Esophagus (tissue), 2 donors: Measurements from ENCODE around the gene OPN1SW. TPM values are rescaled to one million over a fixed set of nuclear protein-coding genes. Genes with fewer than 3 reads are reported as not detected.

ENCODE experiments used
- H3K27ac ChIP-seq, 2 donors: one replicate each; pipeline ENCODE4 v1.5.1; 2013; ENCODE audit warnings: low read depth in 2 of 2, mild to moderate bottlenecking in 2 of 2, inconsistent platforms in 1 of 2, low read length in 1 of 2, moderate library complexity in 1 of 2
- H3K27me3 ChIP-seq, 2 donors: one replicate each; pipeline ENCODE4 v1.6.1; 2013; ENCODE audit warnings: low read length in 2 of 2, control low read depth in 1 of 2, mild to moderate bottlenecking in 1 of 2; ENCODE audit not compliant: insufficient read depth in 2 of 2, control insufficient read depth in 1 of 2
- H3K36me3 ChIP-seq, 2 donors: one replicate each; pipeline ENCODE4 v1.6.1; 2013; ENCODE audit warnings: low read length in 1 of 2; ENCODE audit not compliant: control insufficient read depth in 2 of 2, insufficient read depth in 2 of 2
- H3K4me1 ChIP-seq, 2 donors: one replicate each; pipeline ENCODE4 v1.6.1; 2013; ENCODE audit warnings: low read length in 1 of 2; ENCODE audit not compliant: control insufficient read depth in 2 of 2, insufficient read depth in 2 of 2
- H3K4me3 ChIP-seq, 2 donors: one replicate each; pipeline ENCODE4 v1.5.1; 2013; ENCODE audit warnings: low read length in 2 of 2, mild to moderate bottlenecking in 2 of 2, low read depth in 1 of 2, moderate library complexity in 1 of 2
- H3K9me3 ChIP-seq, 2 donors: one replicate each; pipeline ENCODE4 v1.6.1; 2013; ENCODE audit warnings: mild to moderate bottlenecking in 2 of 2, low read depth in 1 of 2, low read length in 1 of 2, moderate library complexity in 1 of 2; ENCODE audit not compliant: control insufficient read depth in 2 of 2, insufficient read depth in 1 of 2
- WGBS, 2 donors: extraction: QIAGEN DNeasy Blood & Tissue Kit; methylation state at CpG; one replicate each; pipeline ENCODE4 v1.1.7; 2013; 5-methylcytosine and 5-hydroxymethylcytosine counted together
- polyA plus RNA-seq, 2 donors: library from polyadenylated mRNA; stranded (reverse); fragments of 200-250 nt; gene quantifications; one replicate each; pipeline ENCODE4 v1.2.3, GENCODE V29; 2013
- donor health status: healthy with polysubstance abuse.
- donor health status: Bipolar disorder and iron deficiency.

Gene OPN1SW
- polyA plus RNA-seq, 2 donors: not detected

- Histone ChIP-seq H3K27me3 (no peaks in the 10 kb centered on the region), H3K4me1 (no peaks in the 10 kb centered on the region), H3K9me3 (no peaks in the 10 kb centered on the region), H3K4me3 (no peak overlapping the region), H3K36me3 (no peaks in the 10 kb centered on the region), H3K27ac (no peak overlapping the region)
- 90 to 91% methylated on average over 3 of the region's 3 CpGs for WGBS, 2 donors
Measured at GRCh38 chr7:128809363-128809762, 33.8 kb upstream of the OPN1SW start.

DNA sequence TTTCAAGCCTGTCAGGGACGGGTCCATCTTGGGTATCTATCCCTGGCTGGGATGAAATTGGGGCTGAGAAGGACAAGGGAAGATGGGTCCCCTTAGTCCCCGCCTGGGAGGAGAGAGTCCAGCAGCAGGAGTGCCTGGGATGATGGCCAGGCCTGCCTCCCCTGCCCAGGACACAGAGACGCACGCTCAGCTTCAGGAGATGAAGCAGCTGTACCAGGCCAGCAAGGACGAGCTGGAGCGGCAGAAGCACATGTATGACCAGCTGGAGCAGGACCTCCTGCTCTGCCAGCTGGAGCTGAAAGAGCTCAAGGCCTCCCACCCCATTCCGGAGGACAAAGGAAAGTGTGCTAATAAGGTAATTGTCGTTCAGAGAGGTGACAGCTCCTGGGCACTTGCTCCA, 31.6 kb upstream of the OPN1SW start:
- no peak overlapping the region for H3K27ac ChIP-seq
- no peak overlapping the region for H3K4me3 ChIP-seq
- H3K4me1 ChIP-seq: no peaks in the 10 kb centered on the region
- H3K9me3 ChIP-seq: no peaks in the 10 kb centered on the region
- no peaks in the 10 kb centered on the region for H3K36me3 ChIP-seq
- no peaks in the 10 kb centered on the region for H3K27me3 ChIP-seq
- 77 to 79% methylated on average over 8 of the region's 8 CpGs for WGBS, 2 donors

GRCh38 chr7:128805225-128805624, 29.6 kb upstream of the OPN1SW start:
- WGBS, 2 donors: 93 to 96% methylated on average over 5 of the region's 5 CpGs
- Histone ChIP-seq H3K4me3 (no peak overlapping the region), H3K4me1 (no peaks in the 10 kb centered on the region), H3K27ac (no peak overlapping the region), H3K36me3 (no peaks in the 10 kb centered on the region), H3K27me3 (no peaks in the 10 kb centered on the region), H3K9me3 (no peaks in the 10 kb centered on the region)

- H3K9me3 ChIP-seq: no peaks in the 10 kb centered on the region
- no peaks in the 10 kb centered on the region for H3K36me3 ChIP-seq
- no peaks in the 10 kb centered on the region for H3K27me3 ChIP-seq
- 89 to 90% methylated on average over 6 of the region's 6 CpGs for WGBS, 2 donors
- H3K27ac ChIP-seq: no peak overlapping the region
- H3K4me3 ChIP-seq: no peak overlapping the region
- H3K4me1 ChIP-seq: no peaks in the 10 kb centered on the region
Measured at GRCh38 chr7:128804484-128804883, 28.9 kb upstream of the OPN1SW start.

GRCh38 chr7:128801667-128802418, 26.2 kb upstream of the OPN1SW start:
- Histone ChIP-seq H3K4me1 (no peaks in the 10 kb centered on the region), H3K27me3 (no peaks in the 10 kb centered on the region), H3K4me3 (no peak overlapping the region), H3K36me3 (no peaks in the 10 kb centered on the region), H3K9me3 (no peaks in the 10 kb centered on the region), H3K27ac (no peak overlapping the region)
- WGBS, 2 donors: 93 to 95% methylated on average over 2 of the region's 2 CpGs

DNA sequence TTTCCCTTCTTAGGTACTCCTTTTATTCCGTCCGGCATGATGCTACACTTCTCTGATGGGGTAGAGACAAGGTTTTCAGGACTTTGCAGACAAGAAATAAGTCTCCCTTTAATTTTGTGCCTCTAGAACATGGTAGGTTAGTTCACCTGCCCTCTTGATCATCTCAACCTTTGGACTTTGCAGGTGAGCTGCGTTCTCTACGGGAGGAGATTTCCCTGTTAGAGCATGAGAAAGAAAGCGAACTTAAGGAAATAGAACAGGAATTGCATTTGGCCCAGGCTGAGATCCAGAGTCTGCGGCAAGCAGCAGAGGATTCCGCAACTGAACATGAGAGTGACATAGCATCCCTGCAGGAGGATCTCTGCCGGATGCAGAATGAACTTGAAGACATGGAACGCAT, 25.4 kb upstream of the OPN1SW start:
- Histone ChIP-seq H3K9me3 (no peaks in the 10 kb centered on the region), H3K4me1 (no peaks in the 10 kb centered on the region), H3K36me3 (no peaks in the 10 kb centered on the region), H3K27me3 (no peaks in the 10 kb centered on the region), H3K27ac (no peak overlapping the region), H3K4me3 (no peak overlapping the region)
- 85 to 94% methylated on average over 9 of the region's 9 CpGs for WGBS, 2 donors

- Histone ChIP-seq H3K27ac (no peak overlapping the region), H3K4me1 (no peaks in the 10 kb centered on the region), H3K4me3 (no peak overlapping the region), H3K9me3 (no peaks in the 10 kb centered on the region), H3K36me3 (no peaks in the 10 kb centered on the region), H3K27me3 (no peaks in the 10 kb centered on the region)
- WGBS, 2 donors: 87 to 91% methylated on average over 3 of the region's 3 CpGs
Measured at GRCh38 chr7:128800567-128800966, 25.0 kb upstream of the OPN1SW start.

DNA sequence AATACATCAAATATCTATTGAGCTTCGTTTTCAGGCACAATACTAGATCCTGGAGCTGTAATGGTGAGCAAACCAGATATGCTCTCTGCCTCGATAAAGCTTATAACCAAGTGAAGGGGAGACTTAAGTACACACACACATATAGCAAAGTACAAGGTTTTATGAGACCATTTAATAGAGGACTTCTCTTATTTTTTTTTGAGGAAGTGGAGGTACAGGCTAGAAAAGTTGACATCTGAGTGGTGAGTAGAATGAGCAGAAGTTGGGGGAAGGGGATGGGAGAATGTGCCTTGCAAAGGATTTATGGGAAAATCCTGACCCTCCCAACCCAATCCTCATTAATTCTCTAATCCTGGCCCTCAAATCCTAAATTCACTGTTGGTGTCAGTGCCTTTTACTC, 23.9 kb upstream of the OPN1SW start:
- Histone ChIP-seq H3K9me3 (no peaks in the 10 kb centered on the region), H3K4me1 (no peaks in the 10 kb centered on the region), H3K27ac (no peak overlapping the region), H3K36me3 (no peaks in the 10 kb centered on the region), H3K4me3 (no peak overlapping the region), H3K27me3 (no peaks in the 10 kb centered on the region)
- 76 to 86% methylated on average over 2 of the region's 2 CpGs for WGBS, 2 donors

- no peak overlapping the region for H3K27ac ChIP-seq
- no peak overlapping the region for H3K4me3 ChIP-seq
- WGBS, 2 donors: 58 to 63% methylated on average over 5 of the region's 5 CpGs
- H3K36me3 ChIP-seq: no peaks in the 10 kb centered on the region
- peaks cover 6 to 7% of the 10 kb centered on the region in 2 donors for H3K4me1 ChIP-seq
- H3K27me3 ChIP-seq: no peaks in the 10 kb centered on the region
- H3K9me3 ChIP-seq: no peaks in the 10 kb centered on the region
Measured at GRCh38 chr7:128796327-128796726, 20.7 kb upstream of the OPN1SW start.

- WGBS, 2 donors: 83 to 85% methylated on average over 4 of the region's 4 CpGs
- H3K9me3 ChIP-seq: no peaks in the 10 kb centered on the region
- H3K4me3 ChIP-seq: no peak overlapping the region
- no peaks in the 10 kb centered on the region for H3K27me3 ChIP-seq
- no peak overlapping the region for H3K27ac ChIP-seq
- H3K4me1 ChIP-seq: peaks cover 6 to 7% of the 10 kb centered on the region in 2 donors
- H3K36me3 ChIP-seq: no peaks in the 10 kb centered on the region
Measured at GRCh38 chr7:128795129-128795528, 19.5 kb upstream of the OPN1SW start.
